PC-3 (cell line): ENCODE measurements around the gene MUC3A. TPM values are rescaled to one million over a fixed set of nuclear protein-coding genes. Genes with fewer than 3 reads are reported as not detected.
"Not testable (repeated sequence)": the region's sequence is repeated elsewhere in the genome, so short reads cannot be mapped to it uniquely, and the experiment has no call there.

Experiments
- ATAC-seq: fragments of 200-7000 bp; cut with Tn5 transposase; 2 replicates; pipeline ENCODE4 v1.9.1; 2020; ENCODE audit warnings: mild to moderate bottlenecking, moderate library complexity
- BruUV-seq: library from RNA; stranded (reverse); fragments of 400-500 nt; replicated peaks from 2 replicates; lab custom pipeline; 2021; lab: Mats Ljungman, UMichigan
- CTCF ChIA-PET: fragments of 300-600 bp; sonication (Branson Sonifier 250); formaldehyde crosslinking; loops from one replicate; lab custom pipeline; 2022; ENCODE audit warnings: antibody characterized with exemption; lab: Charles Lee
- POLR2A ChIA-PET: fragments of 300-600 bp; sonication (Branson Sonifier 250); formaldehyde crosslinking; loops from one replicate; lab custom pipeline; 2022; ENCODE audit warnings: antibody characterized with exemption; ENCODE audit not compliant: unreplicated experiment; lab: Charles Lee
- DNase-seq: peaks from one replicate; pipeline ENCODE4 v3.0.0-alpha.2; 2015
- H2AFZ ChIP-seq: fragments of 300-600 bp; sonication (generic); 2 replicates; pipeline ENCODE4 v1.6.0; 2016; ENCODE audit warnings: antibody characterized with exemption, low read length
- H3F3A ChIP-seq: fragments of 300-600 bp; sonication (generic); one replicate; pipeline ENCODE4 v1.6.0; 2017; ENCODE audit warnings: antibody characterized with exemption, low read length, control low read depth, mild to moderate bottlenecking; ENCODE audit not compliant: unreplicated experiment
- H3K27ac ChIP-seq: fragments of 300-600 bp; sonication (generic); 2 replicates; pipeline ENCODE4 v1.5.1; 2016; ENCODE audit warnings: mild to moderate bottlenecking, low read length
- H3K27me3 ChIP-seq: fragments of 300-600 bp; sonication (generic); 2 replicates; pipeline ENCODE4 v1.6.1; 2016; ENCODE audit warnings: low read length, mixed read lengths
- H3K36me3 ChIP-seq: fragments of 300-600 bp; sonication (generic); 2 replicates; pipeline ENCODE4 v1.6.1; 2016; ENCODE audit warnings: low read depth, mixed run types, low read length, mixed read lengths
- H3K4me1 ChIP-seq: fragments of 300-600 bp; sonication (generic); 2 replicates; pipeline ENCODE4 v1.5.1; 2016; ENCODE audit warnings: low read length; ENCODE audit not compliant: insufficient read depth
- H3K4me2 ChIP-seq: fragments of 300-600 bp; sonication (generic); 2 replicates; pipeline ENCODE4 v1.6.0; 2016; ENCODE audit warnings: low read length
- H3K4me3 ChIP-seq: fragments of 300-600 bp; sonication (generic); 2 replicates; pipeline ENCODE4 v1.5.1; 2016; ENCODE audit warnings: mild to moderate bottlenecking, low read length, mixed read lengths
- H3K79me2 ChIP-seq: fragments of 300-600 bp; sonication (generic); 2 replicates; pipeline ENCODE4 v1.6.1; 2017; ENCODE audit warnings: low read length, mixed read lengths
- H3K9ac ChIP-seq: fragments of 300-600 bp; sonication (generic); 2 replicates; pipeline ENCODE4 v1.6.0; 2016; ENCODE audit warnings: mild to moderate bottlenecking, low read length
- H3K9me2 ChIP-seq: fragments of 300-600 bp; sonication (generic); replicated peaks from 2 replicates; pipeline ENCODE4 v1.6.1; 2016; ENCODE audit warnings: mixed run types, low read length, mixed read lengths
- H3K9me3 ChIP-seq: fragments of 300-600 bp; sonication (generic); 2 replicates; pipeline ENCODE4 v1.6.1; 2016; ENCODE audit warnings: low read length, mixed read lengths
- H4K20me1 ChIP-seq: fragments of 300-600 bp; sonication (generic); 2 replicates; pipeline ENCODE4 v1.6.1; 2016; ENCODE audit warnings: low read length, mixed read lengths
- EZH2 ChIP-seq: fragments of 300-600 bp; sonication (generic); IDR thresholded peaks from one replicate; pipeline ENCODE4 v1.6.1; 2017; ENCODE audit warnings: antibody characterized with exemption, mild to moderate bottlenecking, low read length; ENCODE audit not compliant: unreplicated experiment
- EZH2phosphoT487 ChIP-seq: fragments of 300-600 bp; sonication (generic); IDR thresholded peaks from 2 replicates; pipeline ENCODE4 v1.6.1; 2018; ENCODE audit warnings: mild to moderate bottlenecking, antibody characterized with exemption, low read length, borderline replicate concordance
- intact Hi-C: fragments of 100-400 bp; cut with micrococcal nuclease; formaldehyde crosslinking; loops from 2 replicates; pipeline ENCODE4 v1.9.0; 2023
- total RNA-seq: library from RNA; depleted of rRNA; stranded (reverse); fragments of >200 nt; gene quantifications from 2 replicates; pipeline ENCODE4 v1.2.3, GENCODE V29; 2014
- TF ChIP-seq, protein P1 (sequence below): fragments of 300-600 bp; sonication (generic); conservative IDR thresholded peaks from 2 replicates; pipeline ENCODE4 v1.5.1; 2017; ENCODE audit warnings: antibody characterized with exemption, low read depth, mild to moderate bottlenecking, low read length

MUC3A gene
- total RNA-seq, 1 experiment from 2014 or later = 0.11 TPM

DNA sequence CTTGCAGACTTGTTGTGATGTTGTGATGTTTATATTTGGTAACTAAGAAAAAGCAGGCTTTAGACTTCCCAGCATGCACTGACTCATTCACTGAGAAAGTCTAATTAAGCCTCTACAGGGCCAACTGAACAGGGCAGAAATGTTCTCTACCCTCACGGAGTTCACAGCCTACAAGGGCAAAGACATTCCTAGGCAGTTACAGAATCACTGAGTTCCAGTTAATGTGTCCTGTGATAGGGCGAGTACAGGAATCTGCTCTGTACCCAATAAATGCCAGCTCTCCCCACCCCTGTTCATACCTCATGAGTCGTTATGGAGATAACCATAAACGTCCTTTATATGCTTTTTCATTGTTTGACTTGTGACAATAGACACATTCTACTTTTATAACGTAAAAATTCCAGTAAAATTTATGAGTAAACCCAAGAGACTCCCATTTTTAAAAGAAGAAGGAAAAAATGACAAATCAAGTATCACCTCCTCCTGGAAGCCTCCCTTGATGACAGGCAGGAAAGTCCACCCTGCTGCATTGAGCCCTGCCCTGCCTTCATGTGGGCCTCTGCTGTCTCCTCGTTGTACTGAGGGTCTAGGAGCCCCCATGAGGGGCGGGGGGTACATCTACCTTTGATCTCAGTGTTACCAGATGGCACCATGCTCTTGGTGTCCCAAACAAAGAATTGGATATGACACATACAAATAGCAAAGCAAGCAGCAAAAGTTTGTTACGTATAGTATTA, 34.3 kb downstream of the MUC3A start:
- DNase-seq (peak; percentile 87), ATAC-seq (peak; percentile 91)
- Histone ChIP-seq H3K4me3 (no peak overlapping the region), H3K9ac (peak overlapping the region; percentile 69), H3K36me3 (no peaks in the 10 kb centered on the region), H2AFZ (no peak overlapping the region), H3K79me2 (no peaks in the 10 kb centered on the region), H3F3A (no peaks in the 10 kb centered on the region), H3K4me2 (peak overlapping the region; percentile 40; the same call in 1 of the 2 replicates), H3K9me3 (no peaks in the 10 kb centered on the region), H3K4me1 (peaks cover 27% of the 10 kb centered on the region), H4K20me1 (no peaks in the 10 kb centered on the region), H3K27ac (peak overlapping the region; percentile 91), H3K9me2 (no peaks in the 10 kb centered on the region), H3K27me3 (no peaks in the 10 kb centered on the region)
- CTCF ChIA-PET = interaction anchor here (0.5 kb wide), 1 partner anchor 165 kb away, joined by 4 read pairs; no protein-coding TSS in a partner anchor
- BruUV-seq = no TSS peak
- POLR2A ChIA-PET = interaction anchor here (0.6 to 0.7 kb wide), 2 partner anchors 41 to 217 kb away, joined by 4 read pairs; no protein-coding TSS in a partner anchor
- intact Hi-C loops = loop anchor here (1.0 to 5.0 kb wide), 2 partner anchors 41 to 74 kb away; no protein-coding TSS in a partner anchor
- no peak for TF ChIP-seq EZH2
- TF ChIP-seq, protein P1, sequence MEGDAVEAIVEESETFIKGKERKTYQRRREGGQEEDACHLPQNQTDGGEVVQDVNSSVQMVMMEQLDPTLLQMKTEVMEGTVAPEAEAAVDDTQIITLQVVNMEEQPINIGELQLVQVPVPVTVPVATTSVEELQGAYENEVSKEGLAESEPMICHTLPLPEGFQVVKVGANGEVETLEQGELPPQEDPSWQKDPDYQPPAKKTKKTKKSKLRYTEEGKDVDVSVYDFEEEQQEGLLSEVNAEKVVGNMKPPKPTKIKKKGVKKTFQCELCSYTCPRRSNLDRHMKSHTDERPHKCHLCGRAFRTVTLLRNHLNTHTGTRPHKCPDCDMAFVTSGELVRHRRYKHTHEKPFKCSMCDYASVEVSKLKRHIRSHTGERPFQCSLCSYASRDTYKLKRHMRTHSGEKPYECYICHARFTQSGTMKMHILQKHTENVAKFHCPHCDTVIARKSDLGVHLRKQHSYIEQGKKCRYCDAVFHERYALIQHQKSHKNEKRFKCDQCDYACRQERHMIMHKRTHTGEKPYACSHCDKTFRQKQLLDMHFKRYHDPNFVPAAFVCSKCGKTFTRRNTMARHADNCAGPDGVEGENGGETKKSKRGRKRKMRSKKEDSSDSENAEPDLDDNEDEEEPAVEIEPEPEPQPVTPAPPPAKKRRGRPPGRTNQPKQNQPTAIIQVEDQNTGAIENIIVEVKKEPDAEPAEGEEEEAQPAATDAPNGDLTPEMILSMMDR = no peak
- TF ChIP-seq EZH2phosphoT487 = no peak

DNA sequence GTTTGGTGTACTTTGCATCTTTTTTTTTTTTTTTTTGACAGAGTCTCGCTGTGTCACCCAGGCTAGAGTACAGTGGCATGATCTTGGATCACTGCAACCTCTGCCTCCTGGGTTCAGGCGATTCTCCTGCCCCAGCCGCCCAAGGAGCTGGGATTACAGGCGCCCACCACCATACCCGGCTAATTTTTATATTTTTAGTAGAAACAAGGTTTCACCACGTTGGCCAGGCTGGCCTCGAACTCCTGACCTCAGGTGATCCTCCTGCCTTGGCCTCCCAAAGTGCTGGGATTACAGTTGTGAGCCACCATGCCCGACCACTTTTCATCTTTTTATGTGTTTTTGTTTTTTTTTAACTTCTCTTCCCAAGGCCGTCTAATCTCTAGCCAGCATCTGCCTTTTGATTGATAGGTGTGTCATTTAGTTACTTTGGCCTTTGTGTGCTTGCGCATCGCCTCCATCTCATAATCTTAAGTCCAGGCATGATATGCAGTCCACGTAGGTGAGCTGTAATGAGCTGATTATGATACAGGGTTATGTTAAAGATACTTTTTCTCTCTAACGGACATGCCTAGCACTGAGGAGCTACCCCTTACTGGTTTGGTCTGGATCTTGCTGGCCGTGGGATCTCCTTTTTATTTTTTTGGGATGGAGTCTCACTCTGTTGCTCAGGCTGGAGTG, 35.0 kb downstream of the MUC3A start:
- H2AFZ ChIP-seq, H3K36me3 ChIP-seq, H3K4me3 ChIP-seq, H3K9me2 ChIP-seq, ATAC-seq, H3K27me3 ChIP-seq, CTCF ChIA-PET, H3K9me3 ChIP-seq, H3F3A ChIP-seq, POLR2A ChIA-PET, H3K79me2 ChIP-seq, H4K20me1 ChIP-seq: not testable (repeated sequence)
- intact Hi-C loops = loop anchor here (5.0 kb wide), 1 partner anchor 73 kb away; no protein-coding TSS in a partner anchor
- Histone ChIP-seq H3K4me1 (peaks cover 27% of the 10 kb centered on the region), H3K4me2 (peak overlapping the region; percentile 40; the same call in 1 of the 2 replicates), H3K9ac (peak overlapping the region; percentile 57), H3K27ac (peak overlapping the region; percentile 91)
- peak; percentile 27 for DNase-seq
- BruUV-seq = TSS peak; percentile 91

DNA sequence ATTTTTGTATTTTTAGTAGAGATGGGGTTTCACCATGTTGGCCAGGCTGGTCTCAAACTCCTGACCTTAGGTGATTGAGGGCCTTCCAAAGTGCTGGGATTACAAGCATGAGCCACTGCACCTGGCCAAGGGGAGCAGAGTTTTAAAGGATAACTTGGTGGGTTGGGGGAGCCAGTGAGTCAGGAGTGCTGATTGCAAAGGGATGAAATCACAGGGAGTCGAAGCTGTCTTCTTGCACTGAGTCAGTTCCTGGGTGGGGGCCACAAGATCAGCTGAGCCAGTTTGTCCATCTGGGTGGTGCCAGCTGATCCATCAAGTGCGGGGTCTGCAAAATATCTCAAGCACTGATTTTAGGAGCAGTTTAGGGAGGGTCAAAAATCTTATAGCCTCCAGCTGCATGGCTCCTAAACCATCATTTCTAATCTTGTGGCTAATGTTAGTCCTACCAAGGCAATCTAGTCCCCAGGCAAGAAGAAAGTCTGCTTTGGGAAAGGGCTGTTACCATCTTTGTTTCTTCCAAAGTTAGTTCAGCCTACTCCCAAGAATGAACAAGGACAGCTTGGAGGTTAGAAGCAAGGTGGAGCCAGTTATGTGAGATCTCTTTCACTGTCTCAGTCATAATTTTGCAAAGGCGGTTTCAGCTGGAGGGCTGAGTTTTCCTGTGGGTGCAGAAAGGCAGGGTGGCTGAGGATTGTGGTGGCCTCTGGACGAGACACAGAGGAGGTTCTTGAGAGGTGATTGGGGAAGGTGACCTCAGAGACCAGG, 35.9 kb downstream of the MUC3A start:
- H4K20me1 ChIP-seq, H3K79me2 ChIP-seq, H3F3A ChIP-seq, H3K4me2 ChIP-seq, intact Hi-C loops, H3K4me3 ChIP-seq, H3K9me3 ChIP-seq, H3K36me3 ChIP-seq, H2AFZ ChIP-seq, H3K9me2 ChIP-seq, H3K27me3 ChIP-seq, POLR2A ChIA-PET: not testable (repeated sequence)
- TSS peak; percentile 59 for BruUV-seq
- H3K9ac ChIP-seq = peak overlapping the region; percentile 57
- peaks cover 27% of the 10 kb centered on the region for H3K4me1 ChIP-seq
- DNase-seq = peak; percentile 56
- peak overlapping the region; percentile 91 for H3K27ac ChIP-seq
- CTCF ChIA-PET = interaction anchor here (0.6 kb wide), 1 partner anchor 74 kb away, joined by 3 read pairs; no protein-coding TSS in a partner anchor
- ATAC-seq = peak; percentile 9; the same call in 1 of the 2 replicates
